Measurements from ENCODE around the gene PPP1R3G. TPM values are rescaled to one million over a fixed set of nuclear protein-coding genes. Genes with fewer than 3 reads are reported as not detected.

PPP1R3G gene
- polyA plus RNA-seq, 1 donor (not counting 4 experiments of a cell fraction or from before 2014, with no cell fraction given), result 0.01 TPM

DNA sequence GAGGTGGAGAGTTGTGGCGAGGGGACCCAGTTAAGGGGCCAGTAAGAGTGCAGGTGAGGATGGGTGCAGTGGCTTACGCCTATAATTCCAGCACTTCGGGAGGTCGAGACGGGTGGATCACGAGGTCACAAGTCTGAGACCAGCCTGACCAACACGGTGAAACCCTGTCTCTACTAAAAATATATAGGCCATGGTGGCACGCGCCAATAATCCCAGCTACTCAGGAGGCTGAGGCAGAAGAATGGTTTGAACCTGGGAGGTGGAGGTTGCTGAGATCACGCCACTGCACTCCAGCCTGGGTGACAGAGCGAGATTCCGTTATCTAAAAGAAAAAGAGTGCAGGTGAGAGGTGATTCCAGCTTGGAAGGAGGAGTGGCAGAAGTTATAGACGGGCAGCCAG is 28.0 kb downstream of the PPP1R3G start:
- H3K9me1 ChIP-seq (ENCODE audit: control insufficient read depth, extremely low read depth, insufficient read depth, low read length), result peaks cover 6% of the 10 kb centered on the region
- H3K4me2 ChIP-seq (ENCODE audit: control insufficient read depth, extremely low read depth, insufficient read depth, low read depth, low read length), result no peak overlapping the region
- FAIRE-seq (no peak), DNase-seq (ENCODE audit: low read depth, low spot score) (no peak)
- no peak overlapping the region for H3K9ac ChIP-seq (ENCODE audit: control insufficient read depth, extremely low read depth, insufficient read depth, low read length)
- H3K9me3 ChIP-seq (ENCODE audit: control insufficient read depth, low read depth, low read length), result no peaks in the 10 kb centered on the region
- H4K20me1 ChIP-seq (ENCODE audit: control insufficient read depth, extremely low read depth, insufficient read depth, low read length), result peaks cover 2% of the 10 kb centered on the region
- dilution Hi-C loops (cut with MboI; ENCODE audit: extremely low pct_ligation_motif_present, low sequenced_read_pairs), result no loop called here
- H3K4me1 ChIP-seq (ENCODE audit: control insufficient read depth, extremely low read depth, insufficient read depth, low read length), result peaks cover 16% of the 10 kb centered on the region
- TF ChIP-seq, protein P1, sequence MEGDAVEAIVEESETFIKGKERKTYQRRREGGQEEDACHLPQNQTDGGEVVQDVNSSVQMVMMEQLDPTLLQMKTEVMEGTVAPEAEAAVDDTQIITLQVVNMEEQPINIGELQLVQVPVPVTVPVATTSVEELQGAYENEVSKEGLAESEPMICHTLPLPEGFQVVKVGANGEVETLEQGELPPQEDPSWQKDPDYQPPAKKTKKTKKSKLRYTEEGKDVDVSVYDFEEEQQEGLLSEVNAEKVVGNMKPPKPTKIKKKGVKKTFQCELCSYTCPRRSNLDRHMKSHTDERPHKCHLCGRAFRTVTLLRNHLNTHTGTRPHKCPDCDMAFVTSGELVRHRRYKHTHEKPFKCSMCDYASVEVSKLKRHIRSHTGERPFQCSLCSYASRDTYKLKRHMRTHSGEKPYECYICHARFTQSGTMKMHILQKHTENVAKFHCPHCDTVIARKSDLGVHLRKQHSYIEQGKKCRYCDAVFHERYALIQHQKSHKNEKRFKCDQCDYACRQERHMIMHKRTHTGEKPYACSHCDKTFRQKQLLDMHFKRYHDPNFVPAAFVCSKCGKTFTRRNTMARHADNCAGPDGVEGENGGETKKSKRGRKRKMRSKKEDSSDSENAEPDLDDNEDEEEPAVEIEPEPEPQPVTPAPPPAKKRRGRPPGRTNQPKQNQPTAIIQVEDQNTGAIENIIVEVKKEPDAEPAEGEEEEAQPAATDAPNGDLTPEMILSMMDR (optimal IDR thresholded peaks at IDR 0.05 in 1 of 3, IDR thresholded peaks at IDR 0.05 in 1 of 3, conservative IDR thresholded peaks at IDR 0.05 in 1 of 3; ENCODE audit: extremely low read depth in 1 of 3, insufficient read depth in 2 of 3, low read length in 3 of 3), result no peak
- no peak for TF ChIP-seq EZH2 (IDR thresholded peaks at IDR 0.05; ENCODE audit: low read length)
- H3K36me3 ChIP-seq (ENCODE audit: control insufficient read depth in 2 of 2, extremely low read depth in 1 of 2, insufficient read depth in 2 of 2, low read length in 2 of 2), result no peaks in the 10 kb centered on the region
- H3K79me2 ChIP-seq (ENCODE audit: control insufficient read depth, insufficient read depth, low read length), result no peaks in the 10 kb centered on the region
- no peaks in the 10 kb centered on the region for H3K27me3 ChIP-seq (ENCODE audit: control insufficient read depth, extremely low read depth, insufficient read depth, low read length)
- H2AFZ ChIP-seq (ENCODE audit: control insufficient read depth, low read length), result no peak overlapping the region
- no peak overlapping the region for H3K4me3 ChIP-seq (ENCODE audit: control insufficient read depth in 2 of 3, extremely low read depth in 1 of 3, insufficient read depth in 2 of 3, low read depth in 1 of 3, low read length in 3 of 3)
- H3K27ac ChIP-seq (ENCODE audit: control insufficient read depth, insufficient read depth, low read length), result no peak overlapping the region

DNA sequence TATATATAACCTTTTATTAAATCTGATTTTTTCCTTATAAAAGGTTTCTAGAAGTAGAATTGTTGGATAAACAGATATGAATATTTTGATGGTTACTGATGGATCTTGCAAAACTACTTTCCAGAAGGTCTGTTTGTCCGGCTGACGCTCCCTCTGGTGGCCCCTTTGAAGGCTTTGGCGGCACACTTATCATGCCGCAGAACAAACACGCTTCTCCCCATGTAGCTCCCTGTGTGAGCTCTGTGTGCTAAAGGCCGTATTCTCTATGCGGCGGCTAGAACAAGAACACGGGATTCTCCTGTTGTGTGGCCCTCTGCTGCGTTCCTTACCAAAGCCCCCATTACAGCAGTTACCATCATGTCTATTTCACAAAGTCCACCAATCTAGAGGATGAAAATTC is 30.0 kb downstream of the PPP1R3G start:
- H2AFZ ChIP-seq (ENCODE audit: control insufficient read depth, low read length), result no peak overlapping the region
- no peak overlapping the region for H3K4me3 ChIP-seq (ENCODE audit: control insufficient read depth in 2 of 3, extremely low read depth in 1 of 3, insufficient read depth in 2 of 3, low read depth in 1 of 3, low read length in 3 of 3)
- H3K27me3 ChIP-seq (ENCODE audit: control insufficient read depth, extremely low read depth, insufficient read depth, low read length), result no peaks in the 10 kb centered on the region
- dilution Hi-C loops (cut with MboI; ENCODE audit: extremely low pct_ligation_motif_present, low sequenced_read_pairs), result no loop called here
- no peak overlapping the region for H3K9ac ChIP-seq (ENCODE audit: control insufficient read depth, extremely low read depth, insufficient read depth, low read length)
- no peak overlapping the region for H3K27ac ChIP-seq (ENCODE audit: control insufficient read depth, insufficient read depth, low read length)
- H3K36me3 ChIP-seq (ENCODE audit: control insufficient read depth in 2 of 2, extremely low read depth in 1 of 2, insufficient read depth in 2 of 2, low read length in 2 of 2), result no peaks in the 10 kb centered on the region
- peaks cover 16% of the 10 kb centered on the region for H3K4me1 ChIP-seq (ENCODE audit: control insufficient read depth, extremely low read depth, insufficient read depth, low read length)
- no peaks in the 10 kb centered on the region for H3K79me2 ChIP-seq (ENCODE audit: control insufficient read depth, insufficient read depth, low read length)
- no peak overlapping the region for H3K4me2 ChIP-seq (ENCODE audit: control insufficient read depth, extremely low read depth, insufficient read depth, low read depth, low read length)
- H3K9me3 ChIP-seq (ENCODE audit: control insufficient read depth, low read depth, low read length), result no peaks in the 10 kb centered on the region
- no peak for FAIRE-seq
- peaks cover 6% of the 10 kb centered on the region for H3K9me1 ChIP-seq (ENCODE audit: control insufficient read depth, extremely low read depth, insufficient read depth, low read length)
- no peak for TF ChIP-seq EZH2 (IDR thresholded peaks at IDR 0.05; ENCODE audit: low read length)
- TF ChIP-seq, protein P1 (optimal IDR thresholded peaks at IDR 0.05 in 1 of 3, IDR thresholded peaks at IDR 0.05 in 1 of 3, conservative IDR thresholded peaks at IDR 0.05 in 1 of 3; ENCODE audit: extremely low read depth in 1 of 3, insufficient read depth in 2 of 3, low read length in 3 of 3), result no peak
- no peak for DNase-seq (ENCODE audit: low read depth, low spot score)
- peaks cover 2% of the 10 kb centered on the region for H4K20me1 ChIP-seq (ENCODE audit: control insufficient read depth, extremely low read depth, insufficient read depth, low read length)

Measured in keratinocyte (primary cell).